ENCODE measurements around the gene SLC16A10. TPM values are rescaled to one million over a fixed set of nuclear protein-coding genes. Genes with fewer than 3 reads are reported as not detected.

Gene SLC16A10
- polyA plus RNA-seq, 1 experiment = not detected

- ChIA-PET CTCF (no interaction called here), POLR2A (no interaction called here)
- TF ChIP-seq CTCF (IDR thresholded peaks at IDR 0.05; ENCODE audit: insufficient read depth, low read depth, low read length) = no peak
- Histone ChIP-seq H3K36me3 (ENCODE audit: control insufficient read depth, insufficient read depth, low read length) (no peaks in the 10 kb centered on the region), H3K27me3 (ENCODE audit: control insufficient read depth, insufficient read depth, low read length) (peaks cover 8% of the 10 kb centered on the region; the same call in 1 of the 2 replicates), H3K4me3 (ENCODE audit: low read depth, low read length) (no peak overlapping the region)
- DNase-seq (ENCODE audit: low read depth) = no peak
Observed at GRCh38 chr6:111173341-111173740, 86.0 kb downstream of the SLC16A10 start.

- ChIA-PET CTCF (no interaction called here), POLR2A (no interaction called here)
- no peak for TF ChIP-seq CTCF (IDR thresholded peaks at IDR 0.05; ENCODE audit: insufficient read depth, low read depth, low read length)
Observed at GRCh38 chr6:111173946-111174345, 86.6 kb downstream of the SLC16A10 start.

GRCh38 chr6:111175109-111175508 lies 87.8 kb downstream of the SLC16A10 start:
- ChIA-PET CTCF (no interaction called here), POLR2A (interaction anchor here (0.6 kb wide), 1 partner anchor 332 kb away, joined by 3 read pairs; no protein-coding TSS in a partner anchor)
- TF ChIP-seq CTCF (IDR thresholded peaks at IDR 0.05; ENCODE audit: insufficient read depth, low read depth, low read length) = no peak
- DNase-seq (ENCODE audit: low read depth) = no peak
- H3K36me3 ChIP-seq (ENCODE audit: control insufficient read depth, insufficient read depth, low read length) = no peaks in the 10 kb centered on the region
- H3K27me3 ChIP-seq (ENCODE audit: control insufficient read depth, insufficient read depth, low read length) = peaks cover 7% of the 10 kb centered on the region; the same call in 1 of the 2 replicates
- H3K4me3 ChIP-seq (ENCODE audit: low read depth, low read length) = no peak overlapping the region

More at GRCh38 chr6:111173946-111174345, 86.6 kb downstream of the SLC16A10 start:
- no peak for DNase-seq (ENCODE audit: low read depth)
- Histone ChIP-seq H3K4me3 (ENCODE audit: low read depth, low read length) (no peak overlapping the region), H3K36me3 (ENCODE audit: control insufficient read depth, insufficient read depth, low read length) (no peaks in the 10 kb centered on the region), H3K27me3 (ENCODE audit: control insufficient read depth, insufficient read depth, low read length) (peaks cover 8% of the 10 kb centered on the region; the same call in 1 of the 2 replicates)

GRCh38 chr6:111176038-111176759 lies 88.9 kb downstream of the SLC16A10 start:
- Histone ChIP-seq H3K27me3 (ENCODE audit: control insufficient read depth, insufficient read depth, low read length) (peaks cover 7% of the 10 kb centered on the region; the same call in 1 of the 2 replicates), H3K36me3 (ENCODE audit: control insufficient read depth, insufficient read depth, low read length) (no peaks in the 10 kb centered on the region), H3K4me3 (ENCODE audit: low read depth, low read length) (no peak overlapping the region)
- POLR2A ChIA-PET = no interaction called here
- CTCF ChIA-PET = no interaction called here
- no peak for DNase-seq (ENCODE audit: low read depth)
- no peak for TF ChIP-seq CTCF (IDR thresholded peaks at IDR 0.05; ENCODE audit: insufficient read depth, low read depth, low read length)

GRCh38 chr6:111176760-111177099 lies 89.4 kb downstream of the SLC16A10 start:
- Histone ChIP-seq H3K4me3 (ENCODE audit: low read depth, low read length) (no peak overlapping the region), H3K36me3 (ENCODE audit: control insufficient read depth, insufficient read depth, low read length) (no peaks in the 10 kb centered on the region), H3K27me3 (ENCODE audit: control insufficient read depth, insufficient read depth, low read length) (peaks cover 7% of the 10 kb centered on the region; the same call in 1 of the 2 replicates)
- no peak for DNase-seq (ENCODE audit: low read depth)
- CTCF ChIA-PET = no interaction called here
- TF ChIP-seq CTCF (IDR thresholded peaks at IDR 0.05; ENCODE audit: insufficient read depth, low read depth, low read length) = no peak
- POLR2A ChIA-PET = no interaction called here

All from BJ (cell line).